Progenitor cell of endocrine pancreas (in vitro differentiated cells): ENCODE measurements around the gene UPB1. TPM values are rescaled to one million over a fixed set of nuclear protein-coding genes. Genes with fewer than 3 reads are reported as not detected.

Source experiments
- DNase-seq: peaks from one replicate; pipeline ENCODE4 v3.0.0; 2021; ENCODE audit warnings: low spot score; ENCODE audit not compliant: unreplicated experiment
- H3K27ac Mint-ChIP-seq: 2 replicates; pipeline ENCODE4 v1.8.0; 2021; ENCODE audit warnings: mild to moderate bottlenecking, moderate library complexity, mixed read lengths
- H3K27me3 Mint-ChIP-seq: 2 replicates; pipeline ENCODE4 v1.8.0; 2021; ENCODE audit warnings: mixed read lengths
- H3K36me3 Mint-ChIP-seq: 2 replicates; pipeline ENCODE4 v1.8.0; 2022; ENCODE audit warnings: mixed read lengths; ENCODE audit not compliant: insufficient read depth
- H3K4me1 Mint-ChIP-seq: 2 replicates; pipeline ENCODE4 v1.8.0; 2021; ENCODE audit warnings: low read depth, mixed read lengths
- H3K4me3 Mint-ChIP-seq: 2 replicates; pipeline ENCODE4 v1.8.0; 2021; ENCODE audit warnings: low read depth, mild to moderate bottlenecking, moderate library complexity, mixed read lengths
- H3K9me3 Mint-ChIP-seq: 2 replicates; pipeline ENCODE4 v1.8.0; 2021; ENCODE audit warnings: low read depth, mixed read lengths
- total RNA-seq: library from RNA; stranded (reverse); gene quantifications from 2 replicates; pipeline ENCODE4 v1.2.1, GENCODE V29; 2021
- TF ChIP-seq, protein P1 (sequence below): fragments of 200-600 bp; sonication (generic); IDR thresholded peaks from one replicate; pipeline ENCODE4 v1.5.0; 2021; ENCODE audit warnings: antibody characterized with exemption, mild to moderate bottlenecking; ENCODE audit not compliant: unreplicated experiment

UPB1 gene
- total RNA-seq, 1 donor from 2014 or later = 0.50 TPM

DNA sequence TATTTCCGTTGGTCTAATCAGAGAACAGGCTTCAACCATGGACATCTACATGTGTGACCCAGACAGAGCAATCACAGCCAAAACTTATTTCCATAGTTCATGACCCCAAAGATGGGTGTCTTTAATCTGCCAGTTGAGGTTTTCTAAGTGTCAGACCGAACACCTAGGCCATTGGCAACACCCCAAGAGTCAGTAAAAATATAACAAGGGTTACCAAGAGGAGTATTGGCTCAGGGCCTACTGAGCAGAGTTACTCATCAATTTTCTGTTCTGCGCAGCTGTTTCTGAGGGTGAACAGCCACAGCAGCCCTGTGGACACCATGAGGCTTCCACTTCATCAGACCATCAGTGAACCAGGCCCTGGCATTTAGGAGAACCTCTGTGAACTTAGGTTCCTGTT is 41.0 kb downstream of the UPB1 start:
- Mint-ChIP-seq H3K4me3 (no peak overlapping the region), H3K27me3 (no peaks in the 10 kb centered on the region), H3K4me1 (no peaks in the 10 kb centered on the region), H3K9me3 (no peaks in the 10 kb centered on the region), H3K27ac (no peak overlapping the region), H3K36me3 (peaks cover 3% of the 10 kb centered on the region)
- no peak for DNase-seq
- TF ChIP-seq, protein P1, sequence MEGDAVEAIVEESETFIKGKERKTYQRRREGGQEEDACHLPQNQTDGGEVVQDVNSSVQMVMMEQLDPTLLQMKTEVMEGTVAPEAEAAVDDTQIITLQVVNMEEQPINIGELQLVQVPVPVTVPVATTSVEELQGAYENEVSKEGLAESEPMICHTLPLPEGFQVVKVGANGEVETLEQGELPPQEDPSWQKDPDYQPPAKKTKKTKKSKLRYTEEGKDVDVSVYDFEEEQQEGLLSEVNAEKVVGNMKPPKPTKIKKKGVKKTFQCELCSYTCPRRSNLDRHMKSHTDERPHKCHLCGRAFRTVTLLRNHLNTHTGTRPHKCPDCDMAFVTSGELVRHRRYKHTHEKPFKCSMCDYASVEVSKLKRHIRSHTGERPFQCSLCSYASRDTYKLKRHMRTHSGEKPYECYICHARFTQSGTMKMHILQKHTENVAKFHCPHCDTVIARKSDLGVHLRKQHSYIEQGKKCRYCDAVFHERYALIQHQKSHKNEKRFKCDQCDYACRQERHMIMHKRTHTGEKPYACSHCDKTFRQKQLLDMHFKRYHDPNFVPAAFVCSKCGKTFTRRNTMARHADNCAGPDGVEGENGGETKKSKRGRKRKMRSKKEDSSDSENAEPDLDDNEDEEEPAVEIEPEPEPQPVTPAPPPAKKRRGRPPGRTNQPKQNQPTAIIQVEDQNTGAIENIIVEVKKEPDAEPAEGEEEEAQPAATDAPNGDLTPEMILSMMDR = no peak

- Mint-ChIP-seq H3K9me3 (no peaks in the 10 kb centered on the region), H3K27me3 (no peaks in the 10 kb centered on the region), H3K27ac (no peak overlapping the region), H3K4me1 (no peaks in the 10 kb centered on the region), H3K4me3 (no peak overlapping the region), H3K36me3 (peaks cover 5% of the 10 kb centered on the region)
- TF ChIP-seq, protein P1 = no peak
- DNase-seq = no peak
Measured at GRCh38 chr22:24540470-24540869, 45.3 kb downstream of the UPB1 start.

GRCh38 chr22:24541681-24542515 is 46.8 kb downstream of the UPB1 start:
- H3K9me3 Mint-ChIP-seq = no peaks in the 10 kb centered on the region
- peaks cover 10% of the 10 kb centered on the region for H3K36me3 Mint-ChIP-seq
- no peaks in the 10 kb centered on the region for H3K4me1 Mint-ChIP-seq
- no peak for DNase-seq
- TF ChIP-seq, protein P1 = no peak
- no peak overlapping the region for H3K4me3 Mint-ChIP-seq
- H3K27ac Mint-ChIP-seq = no peak overlapping the region
- H3K27me3 Mint-ChIP-seq = no peaks in the 10 kb centered on the region

DNA sequence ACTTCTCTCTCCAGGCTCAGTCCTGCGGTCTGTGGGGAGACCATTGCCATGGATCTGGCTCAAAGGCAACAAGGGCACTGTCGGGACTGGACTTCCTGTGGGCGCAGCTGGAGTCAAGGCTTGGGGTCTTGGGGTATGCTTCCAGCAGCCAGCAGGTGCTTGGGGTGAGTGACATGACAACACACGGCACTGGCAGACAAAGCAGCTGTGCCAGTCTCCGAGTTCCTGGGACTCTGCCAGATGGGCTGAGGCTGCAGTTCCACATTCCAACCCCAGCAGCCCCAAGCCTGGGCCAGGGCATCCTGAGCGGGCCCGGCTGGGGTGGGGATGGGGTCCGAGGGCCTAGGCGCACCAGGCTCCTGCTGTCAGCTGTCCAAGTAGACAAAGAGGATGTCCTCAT is 47.5 kb downstream of the UPB1 start:
- H3K4me1 Mint-ChIP-seq = no peaks in the 10 kb centered on the region
- no peaks in the 10 kb centered on the region for H3K27me3 Mint-ChIP-seq
- H3K4me3 Mint-ChIP-seq = no peak overlapping the region
- no peak overlapping the region for H3K27ac Mint-ChIP-seq
- no peaks in the 10 kb centered on the region for H3K9me3 Mint-ChIP-seq
- DNase-seq = no peak
- TF ChIP-seq, protein P1 = no peak
- peaks cover 14% of the 10 kb centered on the region for H3K36me3 Mint-ChIP-seq

DNA sequence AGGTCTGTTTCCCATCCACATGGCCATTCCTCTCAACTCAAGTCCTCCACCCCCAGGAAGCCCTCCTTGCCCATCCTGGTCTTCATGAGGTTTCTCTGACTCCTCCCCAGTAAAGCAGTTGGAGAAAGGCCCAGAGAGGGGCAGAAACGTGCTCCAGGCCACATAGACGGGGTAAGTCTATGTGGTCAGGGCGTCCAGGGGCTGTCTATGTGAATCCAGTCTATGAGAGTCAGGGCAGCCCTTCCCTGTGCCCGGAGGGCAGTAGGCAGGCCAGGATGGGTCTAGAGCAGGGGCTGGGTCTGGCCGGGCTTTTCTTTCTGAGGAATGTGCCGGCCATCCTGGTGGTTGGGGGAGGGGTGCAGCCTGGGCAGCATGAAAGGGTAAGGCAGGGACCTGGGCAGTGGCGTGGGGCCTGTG is 48.1 kb downstream of the UPB1 start:
- DNase-seq = no peak
- Mint-ChIP-seq H3K9me3 (no peaks in the 10 kb centered on the region), H3K4me1 (no peaks in the 10 kb centered on the region), H3K36me3 (peaks cover 14% of the 10 kb centered on the region), H3K27ac (no peak overlapping the region), H3K27me3 (no peaks in the 10 kb centered on the region), H3K4me3 (no peak overlapping the region)
- TF ChIP-seq, protein P1 = no peak
